Gastrocnemius medialis (tissue), 4 donors: ENCODE results near the gene DPH3.

ENCODE experiments used
- CTCF ChIP-seq, 5 experiments: fragments of 450-650 bp in 3 of 5; fragments of 200-600 bp in 2 of 5; sonication (generic) in 2 of 5; IDR thresholded peaks in 4 of 5; conservative IDR thresholded peaks in 1 of 5; 1 replicate in 4 of 5; 2 replicates in 1 of 5; pipeline ENCODE4 v1.5.1; 2016 to 2019; ENCODE audit warnings: antibody characterized with exemption in 5 of 5, mild to moderate bottlenecking in 3 of 5, moderate library complexity in 3 of 5
- POLR2A ChIP-seq, 2 donors: fragments of 450-650 bp; IDR thresholded peaks; one replicate each; pipeline ENCODE4 v1.6.1; 2017; ENCODE audit warnings: antibody characterized with exemption in 2 of 2, mild to moderate bottlenecking in 2 of 2, moderate library complexity in 2 of 2

- TF ChIP-seq CTCF (IDR thresholded peaks at IDR 0.05 in 4 of 5, conservative IDR thresholded peaks at IDR 0.05 in 1 of 5) (no peak), POLR2A (IDR thresholded peaks at IDR 0.05) (no peak)
Observed at GRCh38 chr3:16236030-16236639, 28.6 kb downstream of the DPH3 start.
